HG03469 (cell line): ENCODE results near the gene TSEN15.
A peak's percentile ranks its signal among the peaks of the same experiment; 100 is the strongest.

ENCODE experiments used
- ATAC-seq: cut with Tn5 transposase; IDR thresholded peaks from one replicate; pipeline ENCODE4 v1.9.1; 2021; ENCODE audit warnings: mild to moderate bottlenecking, moderate library complexity, moderate number of reproducible peaks; ENCODE audit not compliant: unreplicated experiment

TSEN15 gene

DNA sequence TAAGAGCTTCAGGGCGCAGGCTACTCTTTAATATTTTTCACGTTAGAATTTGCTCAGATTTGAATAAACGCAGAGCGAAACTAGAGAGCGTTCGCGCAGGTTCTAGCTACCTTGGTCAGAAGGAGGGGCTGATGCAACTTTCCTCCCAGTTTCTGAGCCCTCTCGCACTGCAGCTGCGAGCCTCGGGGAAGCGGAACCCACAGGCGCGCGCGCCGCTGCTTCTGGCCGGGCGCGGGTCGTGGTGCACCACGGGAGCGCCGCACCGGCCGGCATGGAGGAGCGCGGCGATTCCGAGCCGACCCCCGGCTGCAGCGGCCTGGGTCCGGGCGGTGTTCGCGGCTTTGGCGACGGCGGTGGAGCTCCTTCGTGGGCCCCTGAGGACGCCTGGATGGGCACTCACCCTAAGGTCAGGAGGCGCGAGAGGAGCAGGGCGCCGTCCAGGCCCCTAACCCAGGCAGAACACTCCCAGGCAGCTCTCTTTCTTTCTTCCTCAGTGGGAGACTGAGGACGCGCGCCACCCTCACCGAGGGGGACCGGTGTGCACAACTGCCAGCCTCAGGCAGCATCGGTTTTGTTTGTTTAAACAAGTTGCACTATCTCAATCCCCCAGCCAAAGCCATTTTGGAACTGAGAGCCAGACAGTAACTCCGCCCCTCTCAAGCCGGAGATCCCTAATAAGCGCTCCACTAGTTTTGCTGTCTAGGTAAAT lies at the start of gene TSEN15:
Gene TSEN15, plus strand, starts transcription at position 246 of the 709 bp plus-strand sequence. Its CDS starts 26 bp downstream, at position 272.
- ATAC-seq: peak; percentile 92

DNA sequence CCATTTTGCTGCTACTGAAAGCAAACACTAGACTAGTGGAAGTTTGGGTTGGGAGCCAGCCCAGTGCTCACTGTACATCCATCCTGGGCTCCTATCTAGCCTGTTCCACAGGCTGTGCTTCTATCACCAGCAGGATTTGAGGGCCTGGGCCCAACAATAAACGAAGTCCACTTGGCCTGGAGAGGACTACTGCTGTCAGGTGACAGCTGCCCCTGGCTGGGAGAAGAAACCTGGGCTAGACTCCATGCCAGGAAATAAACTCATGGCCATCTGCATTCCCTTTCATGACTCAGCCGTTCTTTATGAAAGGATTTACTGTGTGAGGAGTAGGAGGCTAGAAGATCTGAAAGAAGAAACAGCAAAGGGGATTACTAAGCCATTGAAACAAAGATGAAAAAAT lies 49.5 kb upstream of the TSEN15 start:
- no peak for ATAC-seq

DNA sequence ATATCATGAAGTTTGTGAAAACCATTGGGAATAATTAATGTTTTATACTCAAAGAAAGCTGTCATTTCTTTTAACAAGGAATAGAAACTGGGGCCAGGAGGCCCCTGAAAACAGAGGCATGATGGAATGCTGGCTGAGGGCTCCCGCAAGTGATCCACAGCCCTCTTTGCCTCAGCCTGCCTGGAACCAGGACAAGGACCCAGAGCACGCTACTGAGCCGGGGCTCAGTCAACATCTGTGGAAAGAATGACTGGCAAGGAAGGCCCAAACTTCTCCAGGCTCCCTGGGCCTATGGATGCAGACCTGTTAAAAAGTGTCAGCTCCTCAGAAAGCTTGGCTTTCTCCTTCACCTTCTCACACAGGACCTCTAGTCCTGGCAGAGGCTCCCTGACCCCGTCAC lies 46.6 kb upstream of the TSEN15 start:
- ATAC-seq: no peak

DNA sequence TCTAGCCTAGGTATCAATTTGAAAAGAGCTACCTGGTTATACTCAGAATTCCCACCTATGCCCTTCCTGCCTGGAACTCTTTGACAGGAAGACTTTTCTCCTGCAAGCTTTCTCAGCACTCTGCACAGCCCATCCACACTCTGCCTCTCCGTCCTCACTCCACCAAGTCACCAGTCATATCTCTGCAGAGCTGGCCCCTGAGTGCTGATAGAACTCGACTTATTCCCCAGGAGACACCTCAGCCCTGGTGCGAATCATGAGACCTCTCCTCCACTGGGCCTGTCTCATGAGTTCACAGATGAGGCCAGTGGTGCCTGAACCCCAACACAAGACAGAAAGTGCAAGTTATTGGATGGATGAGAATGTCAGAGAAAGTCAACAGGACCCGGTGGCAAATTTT lies 46.0 kb upstream of the TSEN15 start:
- ATAC-seq: no peak

DNA sequence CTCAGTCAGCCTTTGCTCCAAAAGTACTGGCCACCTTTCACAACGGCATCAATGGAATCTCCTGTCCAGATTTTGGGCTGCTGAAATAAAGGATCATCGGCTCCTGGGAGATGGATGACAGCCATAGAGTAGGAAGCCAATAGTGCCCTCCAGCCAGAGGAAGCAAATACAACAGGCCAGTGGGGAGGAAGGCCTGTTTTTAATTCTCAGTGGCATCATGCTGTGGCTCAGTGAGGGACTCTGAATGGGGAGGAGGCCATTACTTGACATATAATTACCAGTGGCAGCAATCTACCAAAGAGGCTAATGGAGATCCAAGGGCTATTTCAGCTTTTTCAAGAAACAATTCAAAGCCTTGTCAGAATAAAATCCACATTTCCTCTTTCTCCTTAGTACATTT lies 40.7 kb upstream of the TSEN15 start:
- ATAC-seq: no peak

DNA sequence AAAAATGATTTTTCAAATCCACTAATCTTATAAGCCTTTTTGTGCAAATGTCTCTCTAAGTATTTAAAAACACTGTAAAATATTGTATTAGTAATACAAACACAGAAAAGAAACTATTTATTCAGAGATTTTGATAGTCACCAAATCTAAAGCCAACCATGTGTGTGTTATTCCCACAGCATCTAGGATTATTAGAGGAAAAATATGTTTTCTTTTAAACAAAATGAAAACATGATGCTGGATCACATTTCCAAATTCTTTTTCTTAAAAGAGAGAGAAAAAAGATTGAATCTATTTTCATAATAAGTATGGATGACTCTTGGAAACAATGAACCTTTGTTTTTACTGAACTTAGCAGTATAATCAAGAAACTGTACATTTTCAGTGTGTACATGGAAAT lies 39.3 kb upstream of the TSEN15 start:
- ATAC-seq: no peak

DNA sequence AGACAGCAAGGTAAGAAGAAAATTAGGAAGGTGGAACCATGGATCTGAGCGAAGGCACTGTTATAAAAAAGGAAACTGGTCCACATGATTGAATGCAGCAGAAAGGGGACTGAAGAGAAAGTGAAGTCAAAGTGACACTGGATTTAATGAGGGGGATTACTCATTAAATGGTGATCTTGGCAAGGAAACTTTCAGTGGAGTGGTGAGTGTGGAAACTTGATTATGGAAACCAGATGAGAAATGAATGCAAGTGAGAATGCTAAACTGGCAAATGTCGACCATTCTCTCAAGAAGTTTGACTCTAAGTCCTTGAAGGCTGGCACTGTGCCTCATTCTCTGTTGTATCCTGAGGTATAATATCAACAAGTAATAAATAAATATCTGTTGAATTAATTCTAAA lies 37.3 kb upstream of the TSEN15 start:
- ATAC-seq: no peak

DNA sequence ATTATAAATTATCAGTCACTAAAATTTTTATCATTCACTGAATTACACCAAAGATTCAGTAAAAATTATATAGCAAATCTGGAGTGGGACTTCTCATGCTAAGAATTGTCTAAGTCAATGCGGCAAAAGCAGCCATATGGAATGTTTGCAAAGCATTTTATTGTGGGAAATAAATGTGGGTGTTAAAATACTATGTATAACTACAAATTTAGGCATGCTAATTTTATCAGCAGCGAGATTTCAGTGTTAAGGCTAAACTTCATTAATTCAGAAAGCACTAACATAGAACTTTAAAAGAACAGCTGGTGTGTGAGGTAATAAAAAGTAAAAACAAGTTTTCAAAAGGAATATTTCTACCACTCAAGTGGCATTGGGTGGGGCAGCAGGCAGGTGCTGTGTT lies 35.4 kb upstream of the TSEN15 start:
- ATAC-seq: no peak

DNA sequence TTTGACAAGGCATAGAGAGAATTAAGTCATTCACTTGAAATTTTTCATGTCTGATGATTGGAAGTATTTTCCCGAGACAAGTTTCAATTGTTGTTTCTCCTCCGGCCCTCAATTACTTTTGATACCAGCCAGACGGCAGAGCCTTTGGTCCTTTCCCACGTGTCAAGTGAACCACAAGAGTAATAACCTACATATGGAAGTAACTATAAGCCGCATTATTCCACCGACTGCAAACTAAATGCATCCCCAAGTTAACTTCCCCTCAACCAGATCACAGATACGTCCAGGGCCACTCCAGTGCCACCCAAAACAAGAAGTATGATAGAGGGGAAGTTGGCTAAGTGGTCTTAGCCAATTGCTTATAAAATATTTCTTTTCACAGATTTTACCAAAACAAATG lies 34.2 kb upstream of the TSEN15 start:
- no peak for ATAC-seq

DNA sequence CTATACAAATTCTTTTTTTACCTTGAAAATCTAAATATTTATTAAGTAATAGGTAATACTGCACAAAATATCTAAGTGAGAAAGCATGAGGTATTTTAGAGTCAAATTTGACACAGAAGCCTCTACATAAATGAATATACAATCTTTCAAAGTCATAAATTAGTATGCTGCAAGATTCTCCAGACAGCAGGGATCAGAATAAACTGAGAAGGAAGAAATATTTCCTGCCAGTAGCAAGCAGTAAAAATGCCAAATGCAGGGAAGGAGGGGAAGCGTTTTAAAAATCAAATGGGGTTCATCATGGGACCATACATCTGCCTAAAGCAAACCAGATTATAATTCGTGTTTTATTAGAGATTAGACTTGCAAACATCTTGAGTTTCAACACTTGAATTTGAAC lies 32.9 kb upstream of the TSEN15 start:
- ATAC-seq: no peak

DNA sequence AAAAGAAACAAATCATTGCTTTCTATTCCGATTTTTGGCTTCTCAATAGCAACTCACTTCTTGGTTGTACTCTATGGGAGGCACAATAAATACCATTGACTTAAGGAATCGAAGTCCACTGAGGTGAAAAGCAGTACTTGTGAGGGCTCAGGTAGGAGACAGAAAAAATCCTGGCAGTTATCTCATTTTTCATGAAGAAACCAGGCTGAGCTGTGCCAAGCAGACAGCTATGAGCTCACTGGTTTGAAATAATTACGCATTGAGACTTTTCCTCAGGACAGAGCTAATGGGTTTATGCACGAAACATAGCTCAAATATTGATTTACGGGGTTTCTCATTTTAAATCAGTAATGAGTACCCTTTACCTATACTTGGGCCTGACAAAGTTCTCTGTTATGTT lies 32.5 kb upstream of the TSEN15 start:
- no peak for ATAC-seq

DNA sequence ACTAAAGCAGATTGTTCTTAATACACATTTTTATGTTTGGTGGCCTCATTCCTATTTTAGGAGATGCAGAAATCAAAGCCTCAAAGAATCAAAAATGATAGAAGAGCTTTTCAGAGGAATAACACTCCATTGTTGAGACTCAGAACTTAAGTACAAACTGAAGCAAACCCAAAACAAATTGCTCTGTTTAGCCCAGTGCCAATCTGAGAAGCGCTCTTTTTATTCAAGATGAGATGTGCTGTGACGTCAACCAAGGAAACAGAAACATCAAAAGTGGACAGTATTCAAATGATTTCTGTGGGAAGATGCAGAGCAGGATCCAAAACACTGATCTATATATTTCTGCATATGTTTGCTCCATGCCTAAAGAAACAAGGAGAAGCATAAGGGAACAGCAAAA lies 32.0 kb upstream of the TSEN15 start:
- ATAC-seq: no peak

DNA sequence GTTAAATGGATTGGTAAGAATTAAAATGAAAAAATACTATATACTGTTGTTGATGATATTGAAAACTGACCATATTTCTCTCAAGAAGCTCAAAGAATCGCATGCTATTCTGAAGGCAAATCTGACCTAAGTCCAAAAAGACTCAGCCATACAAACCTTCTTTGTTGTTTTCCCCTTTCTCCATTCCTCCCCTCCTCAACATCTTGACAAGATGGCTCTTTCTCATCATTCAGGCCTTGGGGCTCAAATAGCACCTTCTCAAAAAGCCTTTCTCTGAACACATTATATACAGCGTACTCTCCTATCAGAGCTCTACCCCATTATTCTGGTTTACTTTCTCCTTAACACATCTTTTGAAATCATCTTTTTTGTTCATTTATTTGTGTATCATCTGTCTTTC lies 31.2 kb upstream of the TSEN15 start:
- no peak for ATAC-seq

DNA sequence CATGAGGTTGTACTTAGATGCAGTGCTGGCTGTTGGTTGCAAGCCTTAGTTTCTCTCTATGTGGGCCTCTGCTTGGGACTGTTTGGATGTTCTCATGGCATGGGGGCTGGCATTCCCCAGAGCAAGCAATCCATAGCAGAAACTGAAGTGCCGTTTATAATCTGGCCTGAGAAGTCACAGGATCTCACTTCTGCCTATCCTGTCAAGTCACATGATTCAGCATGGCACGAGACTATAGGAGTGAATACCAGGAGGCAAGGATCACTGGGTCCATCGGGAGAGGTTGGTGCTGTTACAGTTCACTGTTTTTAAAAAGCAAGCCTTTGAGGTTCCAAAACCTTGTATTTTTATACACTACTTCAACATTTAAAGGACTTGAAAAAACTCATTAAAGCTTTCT lies 30.7 kb upstream of the TSEN15 start:
- ATAC-seq: no peak

DNA sequence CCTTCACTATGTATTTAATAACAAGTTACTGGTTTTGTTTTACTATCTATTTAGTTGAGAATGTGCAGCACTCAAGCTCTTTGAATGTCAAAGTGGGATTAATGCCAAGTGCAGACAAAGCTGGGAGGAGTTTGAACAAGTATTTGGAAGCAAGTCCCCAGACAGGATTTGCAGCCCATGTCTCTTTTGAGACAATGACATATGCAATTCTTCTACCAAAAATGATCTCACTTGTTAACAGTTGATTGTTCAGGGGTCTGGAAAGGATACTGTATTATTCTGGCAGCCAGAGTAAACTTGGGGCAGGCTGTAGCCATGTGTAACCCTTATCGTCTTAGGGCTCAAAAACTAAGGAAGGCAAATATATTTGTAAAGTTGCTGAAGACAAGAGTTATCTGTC lies 29.8 kb upstream of the TSEN15 start:
- ATAC-seq: no peak

DNA sequence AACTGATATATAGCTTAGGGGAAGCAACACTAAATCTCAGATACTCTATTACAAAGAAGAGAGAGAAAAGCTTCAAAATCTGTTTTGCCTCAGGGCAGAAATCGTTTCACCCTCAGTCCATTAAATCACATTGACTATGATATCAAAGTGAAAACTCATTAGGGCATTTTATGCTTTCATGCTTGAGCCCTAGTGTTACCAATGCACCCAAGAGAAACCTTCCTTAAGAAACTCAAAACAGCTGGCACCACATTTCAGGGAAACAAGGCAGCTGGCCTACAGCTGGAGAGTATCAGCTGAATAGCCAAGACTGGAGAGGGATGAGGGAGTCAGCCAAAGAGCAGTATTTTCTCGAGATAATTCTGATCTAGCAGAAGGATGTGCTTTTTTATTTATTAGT lies 28.9 kb upstream of the TSEN15 start:
- ATAC-seq: no peak

DNA sequence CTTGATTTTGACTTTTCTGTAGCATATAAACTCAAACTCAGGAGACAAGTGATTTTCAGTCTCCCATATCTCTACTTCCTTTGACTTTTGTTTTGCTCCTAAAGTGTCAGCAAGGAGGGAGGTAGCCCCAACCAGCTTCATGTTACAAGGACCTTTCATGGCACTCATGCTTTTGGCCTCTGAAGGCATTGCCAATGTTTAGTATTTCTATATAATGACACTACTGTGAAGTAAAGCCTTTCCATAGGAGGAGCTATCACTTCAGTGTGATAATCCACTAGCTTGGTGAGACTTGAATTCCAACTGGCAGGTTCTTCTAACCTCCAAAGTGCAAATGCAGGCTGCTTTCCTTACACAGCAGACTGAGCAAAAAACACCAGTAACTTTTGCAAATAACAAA lies 28.4 kb upstream of the TSEN15 start:
- ATAC-seq: no peak

DNA sequence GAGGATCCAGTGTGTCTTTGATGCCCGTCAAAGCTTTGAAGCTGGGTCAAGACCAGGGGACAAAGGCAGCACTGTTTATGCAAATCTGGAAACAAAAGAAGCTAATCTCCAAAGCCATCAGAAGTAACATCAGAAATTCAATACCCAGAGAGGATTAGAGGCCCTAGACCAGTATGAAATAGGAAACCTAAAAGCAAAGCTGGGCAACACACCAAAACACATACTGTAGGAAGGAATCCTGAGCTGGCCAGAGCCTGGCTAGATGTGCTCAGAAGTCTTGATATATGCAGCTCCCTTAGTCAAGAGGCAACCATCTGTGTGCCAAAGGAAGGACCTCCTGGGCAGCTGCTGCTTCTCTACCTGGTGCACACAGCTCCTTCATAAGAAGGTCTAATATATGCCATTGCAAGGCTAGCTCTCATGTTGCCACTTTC lies 26.3 kb upstream of the TSEN15 start:
- no peak for ATAC-seq

DNA sequence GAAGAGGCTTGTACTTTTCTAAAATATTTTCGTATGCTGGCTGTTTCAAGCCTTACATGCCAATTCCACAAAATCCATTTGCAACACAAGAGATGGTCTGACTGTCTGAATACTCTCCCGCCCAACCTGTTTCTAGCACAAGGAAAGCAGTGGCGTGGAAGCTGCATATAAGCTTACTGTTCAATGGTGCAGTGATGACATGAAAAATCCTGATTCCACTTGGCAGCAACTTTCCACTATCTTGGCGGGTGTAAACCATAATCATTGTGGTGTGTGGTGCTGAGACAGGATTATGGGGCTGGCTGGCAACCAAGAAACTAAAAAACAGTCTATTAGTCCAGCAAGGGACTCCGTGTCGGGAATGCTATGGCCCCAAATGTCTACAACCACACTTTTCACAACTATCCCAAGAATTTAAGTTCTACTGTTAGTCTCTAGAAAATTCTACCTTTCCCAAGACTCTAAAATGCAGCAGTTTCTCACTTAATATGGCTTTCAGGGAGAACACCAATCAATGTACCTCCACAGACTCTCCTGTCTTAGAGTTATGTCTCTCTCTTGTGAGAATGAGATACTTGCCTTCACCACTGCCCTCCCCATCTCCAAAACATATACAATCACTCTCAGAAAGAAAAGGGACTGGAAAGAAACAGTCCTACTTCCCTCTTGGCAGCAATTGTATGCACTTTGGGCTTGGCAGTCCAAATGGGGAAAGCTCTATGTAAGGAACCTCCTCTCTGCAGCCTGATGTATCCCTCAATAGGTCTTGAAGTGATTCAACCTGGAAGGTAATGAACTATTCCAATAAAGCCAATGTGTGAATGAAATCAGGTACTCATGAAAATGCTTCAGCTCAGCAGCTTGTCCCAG lies 23.5 kb upstream of the TSEN15 start:
- no peak for ATAC-seq

DNA sequence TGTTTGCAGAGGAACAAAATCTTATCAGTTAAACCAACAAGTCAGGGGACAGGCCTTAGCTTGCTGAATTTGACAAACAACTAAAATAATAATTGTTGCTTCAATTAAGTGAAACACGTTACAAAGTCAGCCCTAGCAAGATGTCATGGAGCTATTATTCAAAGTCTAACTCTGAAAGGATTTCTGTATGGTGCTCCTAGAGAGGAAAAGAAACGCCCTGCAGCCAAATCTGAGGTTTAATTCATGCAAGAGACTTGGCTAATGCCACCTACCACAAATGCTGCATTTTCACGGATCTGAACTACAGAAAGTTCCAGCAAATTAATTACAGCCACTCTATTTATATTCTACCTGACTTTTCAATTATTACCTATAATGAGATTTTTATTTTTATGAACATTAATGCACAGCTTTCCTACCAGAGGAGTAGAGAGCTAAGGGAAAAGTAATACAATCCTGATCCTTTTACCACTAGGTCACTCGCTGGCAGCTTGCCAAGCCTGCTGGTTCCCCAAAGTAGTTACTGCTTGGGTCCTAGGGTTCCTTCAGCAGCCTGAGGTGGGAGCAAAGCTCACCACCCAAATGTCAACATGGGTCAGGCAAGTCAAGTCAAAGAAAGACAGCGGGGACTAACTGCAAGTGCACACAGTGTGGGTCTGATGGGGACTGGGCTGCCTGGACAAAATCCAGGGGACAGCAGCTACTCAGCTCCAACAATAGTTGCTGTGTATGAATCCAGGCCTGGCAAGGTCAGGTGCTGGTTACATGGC lies 22.5 kb upstream of the TSEN15 start:
- ATAC-seq: no peak

DNA sequence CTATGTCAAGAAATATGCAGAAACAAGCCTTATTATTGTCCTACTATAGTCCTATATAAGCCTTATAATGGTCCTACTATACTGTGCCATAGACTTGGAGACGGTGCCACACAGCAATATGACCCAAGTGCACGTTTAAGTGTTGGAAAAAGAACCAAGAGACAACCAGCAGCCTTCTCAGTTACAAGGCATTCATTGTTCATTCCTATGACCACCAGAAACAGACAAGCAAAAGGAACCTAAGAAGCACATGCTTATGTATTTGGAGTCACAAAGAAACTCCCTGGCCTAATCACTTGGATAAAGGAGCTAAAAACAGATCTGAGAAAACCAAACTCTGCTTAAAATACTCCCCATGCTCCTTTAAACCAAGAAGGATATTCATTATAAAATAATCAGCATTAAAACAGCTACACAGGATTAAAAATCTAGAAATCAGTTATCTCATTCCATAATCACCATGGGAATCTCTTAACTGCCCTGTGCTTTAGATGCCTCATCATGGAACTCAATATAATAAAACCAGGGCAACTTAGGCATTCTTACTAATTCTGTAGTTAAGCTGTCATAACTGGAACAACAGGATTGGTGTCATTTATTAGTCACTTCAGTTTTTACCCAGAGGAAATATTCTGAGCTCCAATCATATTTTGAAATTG lies 21.0 kb upstream of the TSEN15 start:
- ATAC-seq: no peak
